Fibroblast of lung (primary cell): ENCODE measurements around the gene SLC5A5.

Source experiments
- CTCF ChIP-seq, 2 donors: IDR thresholded peaks in 1 of 2; conservative IDR thresholded peaks in 1 of 2; 1 replicate in 1 of 2; 2 replicates in 1 of 2; pipeline ENCODE4 v1.5.1; 2011 to 2012; ENCODE audit warnings: low read length in 2 of 2, control low read depth in 1 of 2, inconsistent platforms in 1 of 2, low read depth in 1 of 2, mild to moderate bottlenecking in 1 of 2
- EZH2 ChIP-seq: IDR thresholded peaks from 2 replicates; pipeline ENCODE4 v1.5.1; 2012; ENCODE audit warnings: low read length, control low read depth, mild to moderate bottlenecking; ENCODE audit errors: missing control alignments

GRCh38 chr19:17920527-17920926 is 48.8 kb downstream of the SLC5A5 start:
- TF ChIP-seq EZH2 (no peak), CTCF (conservative IDR thresholded peaks at IDR 0.05 in 1 of 2, IDR thresholded peaks at IDR 0.05 in 1 of 2; ENCODE audit: low read depth in 1 of 2, low read length in 2 of 2) (no peak)
